GM18520 (cell line): ENCODE measurements around the gene RNMT.

ENCODE experiments used
- ATAC-seq: cut with Tn5 transposase; IDR thresholded peaks from one replicate; pipeline ENCODE4 v1.9.1; 2021; ENCODE audit not compliant: unreplicated experiment

RNMT gene

DNA sequence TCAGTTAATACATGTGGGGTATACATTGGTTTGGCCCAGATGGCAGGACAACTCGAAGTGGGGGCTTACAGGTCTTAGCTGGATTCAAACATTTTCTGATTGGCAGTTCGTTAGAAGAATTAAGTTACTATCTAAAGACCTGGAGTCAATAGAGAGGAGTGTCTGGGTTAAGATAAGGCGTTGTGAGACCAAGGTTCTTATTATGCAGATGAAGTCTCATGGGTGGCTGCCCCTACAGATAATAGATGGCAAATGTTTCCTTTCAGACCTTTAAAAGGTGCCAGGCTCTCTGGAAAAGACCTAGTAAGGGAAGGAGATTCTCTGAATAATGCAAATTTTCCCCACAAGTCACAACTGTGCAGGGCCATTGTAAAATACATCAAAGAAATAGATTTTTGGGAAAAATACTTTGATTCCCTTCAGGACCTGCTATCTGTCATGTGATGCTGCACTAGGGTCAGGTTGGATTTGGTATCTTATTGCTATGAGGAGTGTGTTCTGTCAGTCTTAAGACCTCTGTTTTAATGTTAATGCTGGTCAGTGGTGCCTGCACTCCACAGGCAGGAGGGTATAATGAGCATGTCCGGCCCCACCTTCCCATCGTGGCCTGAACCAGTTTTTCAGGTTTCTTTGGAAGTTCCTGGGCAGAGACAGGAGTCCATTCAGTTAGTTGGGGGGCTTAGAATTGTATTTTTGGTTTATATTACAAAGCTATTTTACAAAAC lies 83.2 kb downstream of the RNMT start:
- no peak for ATAC-seq

DNA sequence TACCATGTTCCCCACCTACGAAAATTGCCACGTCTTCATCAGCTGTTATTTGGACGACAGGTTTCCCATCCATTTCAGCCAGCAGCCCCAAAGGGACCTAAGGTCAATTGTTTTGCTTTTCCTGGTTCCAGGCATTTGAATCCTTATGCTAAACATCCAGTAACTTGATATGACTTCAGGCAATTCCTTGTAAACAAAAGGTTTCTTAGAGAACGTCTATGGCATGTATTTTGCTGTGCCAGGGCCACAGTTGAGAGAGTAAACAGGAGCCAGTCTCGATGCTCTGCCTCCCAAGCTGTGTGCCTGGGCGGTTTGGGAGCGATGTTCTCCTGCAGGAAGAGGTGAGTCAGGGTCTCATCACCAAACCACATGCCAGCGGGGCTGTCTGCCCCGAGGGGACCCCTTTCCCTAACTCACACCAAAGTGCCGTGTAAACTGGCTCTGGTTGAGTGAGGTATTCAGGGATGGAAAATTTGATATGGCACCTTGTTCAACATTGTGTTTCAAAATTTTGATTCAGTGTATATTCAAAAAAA lies 84.5 kb downstream of the RNMT start:
- ATAC-seq: no peak

GRCh38 chr18:13811993-13812392 lies 85.5 kb downstream of the RNMT start:
- no peak for ATAC-seq

DNA sequence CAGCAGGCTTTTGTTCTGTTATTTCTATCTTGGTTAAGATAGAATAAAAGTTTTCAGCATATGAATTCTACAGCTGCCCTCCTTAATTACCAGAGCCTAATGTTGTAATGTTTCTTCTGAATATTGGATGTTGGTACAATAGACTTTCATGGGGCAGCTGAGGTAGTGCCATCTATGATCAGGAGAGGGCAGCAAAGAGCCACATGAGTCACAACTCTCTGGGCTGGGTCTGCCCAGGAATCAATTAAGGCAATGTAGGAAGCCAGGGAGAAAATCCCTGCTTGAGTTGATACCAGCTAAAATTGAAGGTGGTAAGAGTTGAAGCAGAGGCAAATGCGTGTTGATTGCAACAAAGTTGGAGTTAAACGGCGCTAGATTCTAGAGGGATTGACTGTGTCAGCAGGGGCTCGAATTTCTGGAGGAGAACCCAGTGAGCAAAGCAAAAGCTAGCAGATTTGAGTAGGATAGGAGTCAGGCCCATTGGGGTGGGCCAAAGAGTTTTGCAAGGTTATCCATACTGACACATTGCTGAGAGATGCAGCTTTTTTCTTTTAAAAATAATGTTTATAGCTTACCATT lies 86.9 kb downstream of the RNMT start:
- ATAC-seq: no peak
